ENCODE results near the gene UPP2. TPM values are rescaled to one million over a fixed set of nuclear protein-coding genes. Genes with fewer than 3 reads are reported as not detected.

The UPP2 gene
- total RNA-seq, 4 donors from 2014 or later = not detected

- in situ Hi-C loops (cut with MboI; ENCODE audit: low sequenced_read_pairs in 4 of 4) (loop anchor here in 1 of 4 donors (25.0 kb wide), 1 partner anchor 558 kb away; no protein-coding TSS in a partner anchor), intact Hi-C loops (cut with DNase I; ENCODE audit: low total_unique reads) (no loop called here)
- ATAC-seq = no peak
Measured at GRCh38 chr2:158179660-158180059, 78.0 kb downstream of the UPP2 start.

DNA sequence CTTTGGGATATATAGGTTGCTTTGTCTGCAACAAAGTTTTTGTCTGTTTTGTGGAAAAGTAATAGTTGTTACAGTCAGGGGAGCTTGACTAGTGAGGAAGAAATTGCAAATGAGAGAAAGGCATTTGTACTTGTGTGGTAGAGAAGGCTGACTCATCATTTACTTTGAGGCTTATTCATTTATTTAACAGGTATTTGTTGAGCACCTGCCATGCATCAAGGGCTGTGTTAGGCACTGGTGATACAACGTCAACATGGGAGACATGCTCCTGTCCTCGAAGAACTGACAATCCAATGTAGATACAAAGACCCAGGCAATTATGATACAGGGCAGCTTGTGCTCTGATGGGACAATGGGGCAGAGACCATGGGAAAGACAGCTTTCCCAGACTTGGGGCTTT, 79.5 kb downstream of the UPP2 start:
- Histone ChIP-seq H3K4me3 (no peak overlapping the region), H3K36me3 (no peaks in the 10 kb centered on the region), H3K27me3 (no peaks in the 10 kb centered on the region), H3K9me3 (no peaks in the 10 kb centered on the region), H3K27ac (no peak overlapping the region), H3K4me1 (no peaks in the 10 kb centered on the region)
- in situ Hi-C loops (cut with MboI; ENCODE audit: low sequenced_read_pairs in 4 of 4) (loop anchor here in 1 of 4 donors (25.0 kb wide), 1 partner anchor 556 kb away; no protein-coding TSS in a partner anchor), intact Hi-C loops (cut with DNase I; ENCODE audit: low total_unique reads) (no loop called here)
- no peak for DNase-seq
- ATAC-seq = no peak
- no peak for TF ChIP-seq POLR2A (IDR thresholded peaks at IDR 0.05)
- no peak for TF ChIP-seq CTCF (IDR thresholded peaks at IDR 0.05 in 4 of 5, conservative IDR thresholded peaks at IDR 0.05 in 1 of 5)

More at GRCh38 chr2:158179660-158180059, 78.0 kb downstream of the UPP2 start:
- no peak overlapping the region for H3K27ac ChIP-seq
- no peaks in the 10 kb centered on the region for H3K36me3 ChIP-seq
- TF ChIP-seq CTCF (IDR thresholded peaks at IDR 0.05 in 4 of 5, conservative IDR thresholded peaks at IDR 0.05 in 1 of 5) (no peak), POLR2A (IDR thresholded peaks at IDR 0.05) (no peak)
- H3K4me1 ChIP-seq = no peaks in the 10 kb centered on the region
- no peak for DNase-seq
- H3K9me3 ChIP-seq = no peaks in the 10 kb centered on the region
- no peak overlapping the region for H3K4me3 ChIP-seq
- no peaks in the 10 kb centered on the region for H3K27me3 ChIP-seq

DNA sequence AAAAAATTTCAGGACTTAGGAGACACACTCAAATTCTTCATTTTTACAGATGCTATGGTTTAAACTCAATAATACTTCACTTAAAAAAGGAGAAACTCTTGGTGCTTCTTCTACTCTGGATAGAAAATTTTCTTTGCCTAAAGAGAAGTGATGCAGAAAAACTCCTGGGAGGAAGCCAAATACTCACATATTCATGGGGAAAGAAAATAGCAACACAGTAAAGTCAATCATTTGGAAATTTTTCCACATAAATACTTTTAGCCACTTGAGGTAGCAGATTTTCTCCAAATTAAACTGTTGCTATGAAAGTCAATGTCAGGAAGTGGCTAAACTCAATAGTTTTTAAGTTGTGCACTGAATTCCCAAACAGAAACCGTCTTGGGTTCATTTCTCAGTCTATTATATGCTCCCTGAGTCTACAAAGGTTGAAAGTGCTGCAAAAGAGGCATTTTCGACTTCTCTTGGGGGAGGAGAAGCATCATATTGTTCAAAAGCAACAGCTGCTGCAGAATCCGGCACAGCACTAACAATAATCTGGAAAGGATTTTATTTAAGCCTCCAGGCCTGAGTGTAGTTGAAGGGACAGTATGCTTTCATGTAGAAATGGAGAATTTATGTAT, 81.1 kb downstream of the UPP2 start:
- in situ Hi-C loops (cut with MboI; ENCODE audit: low sequenced_read_pairs in 4 of 4) = loop anchor here in 1 of 4 donors (25.0 kb wide), 1 partner anchor 555 kb away; no protein-coding TSS in a partner anchor
- Histone ChIP-seq H3K36me3 (no peaks in the 10 kb centered on the region), H3K27me3 (no peaks in the 10 kb centered on the region), H3K4me1 (no peaks in the 10 kb centered on the region), H3K27ac (no peak overlapping the region), H3K4me3 (no peak overlapping the region), H3K9me3 (no peaks in the 10 kb centered on the region)
- no peak for DNase-seq
- no peak for ATAC-seq
- TF ChIP-seq CTCF (IDR thresholded peaks at IDR 0.05 in 4 of 5, conservative IDR thresholded peaks at IDR 0.05 in 1 of 5) = no peak
- no peak for TF ChIP-seq POLR2A (IDR thresholded peaks at IDR 0.05)
- intact Hi-C loops (cut with DNase I; ENCODE audit: low total_unique reads) = no loop called here

GRCh38 chr2:158184001-158184400, 82.3 kb downstream of the UPP2 start:
- H3K27me3 ChIP-seq = no peaks in the 10 kb centered on the region
- in situ Hi-C loops (cut with MboI; ENCODE audit: low sequenced_read_pairs in 4 of 4) (loop anchor here in 1 of 4 donors (25.0 kb wide), 1 partner anchor 553 kb away; no protein-coding TSS in a partner anchor), intact Hi-C loops (cut with DNase I; ENCODE audit: low total_unique reads) (no loop called here)
- H3K4me1 ChIP-seq = no peaks in the 10 kb centered on the region
- H3K9me3 ChIP-seq = no peaks in the 10 kb centered on the region
- DNase-seq (no peak), ATAC-seq (no peak)
- H3K36me3 ChIP-seq = no peaks in the 10 kb centered on the region
- no peak for TF ChIP-seq CTCF (IDR thresholded peaks at IDR 0.05 in 4 of 5, conservative IDR thresholded peaks at IDR 0.05 in 1 of 5)
- TF ChIP-seq POLR2A (IDR thresholded peaks at IDR 0.05) = no peak
- no peak overlapping the region for H3K4me3 ChIP-seq
- H3K27ac ChIP-seq = no peak overlapping the region

All from gastrocnemius medialis (tissue), 4 donors.